Esophagus (tissue), 2 donors: Measurements from ENCODE around the gene YES1. TPM values are rescaled to one million over a fixed set of nuclear protein-coding genes. Genes with fewer than 3 reads are reported as not detected.
A peak's percentile ranks its signal among the peaks of the same experiment; 100 is the strongest.
"Not testable (repeated sequence)": the region's sequence is repeated elsewhere in the genome, so short reads cannot be mapped to it uniquely, and the experiment has no call there.

Experiments used
- H3K27ac ChIP-seq, 2 donors: one replicate each; pipeline ENCODE4 v1.5.1; 2013; ENCODE audit warnings: low read depth in 2 of 2, mild to moderate bottlenecking in 2 of 2, inconsistent platforms in 1 of 2, low read length in 1 of 2, moderate library complexity in 1 of 2
- H3K27me3 ChIP-seq, 2 donors: one replicate each; pipeline ENCODE4 v1.6.1; 2013; ENCODE audit warnings: low read length in 2 of 2, control low read depth in 1 of 2, mild to moderate bottlenecking in 1 of 2; ENCODE audit not compliant: insufficient read depth in 2 of 2, control insufficient read depth in 1 of 2
- H3K36me3 ChIP-seq, 2 donors: one replicate each; pipeline ENCODE4 v1.6.1; 2013; ENCODE audit warnings: low read length in 1 of 2; ENCODE audit not compliant: control insufficient read depth in 2 of 2, insufficient read depth in 2 of 2
- H3K4me1 ChIP-seq, 2 donors: one replicate each; pipeline ENCODE4 v1.6.1; 2013; ENCODE audit warnings: low read length in 1 of 2; ENCODE audit not compliant: control insufficient read depth in 2 of 2, insufficient read depth in 2 of 2
- H3K4me3 ChIP-seq, 2 donors: one replicate each; pipeline ENCODE4 v1.5.1; 2013; ENCODE audit warnings: low read length in 2 of 2, mild to moderate bottlenecking in 2 of 2, low read depth in 1 of 2, moderate library complexity in 1 of 2
- H3K9me3 ChIP-seq, 2 donors: one replicate each; pipeline ENCODE4 v1.6.1; 2013; ENCODE audit warnings: mild to moderate bottlenecking in 2 of 2, low read depth in 1 of 2, low read length in 1 of 2, moderate library complexity in 1 of 2; ENCODE audit not compliant: control insufficient read depth in 2 of 2, insufficient read depth in 1 of 2
- WGBS, 2 donors: extraction: QIAGEN DNeasy Blood & Tissue Kit; methylation state at CpG; one replicate each; pipeline ENCODE4 v1.1.7; 2013; 5-methylcytosine and 5-hydroxymethylcytosine counted together
- polyA plus RNA-seq, 2 donors: library from polyadenylated mRNA; stranded (reverse); fragments of 200-250 nt; gene quantifications; one replicate each; pipeline ENCODE4 v1.2.3, GENCODE V29; 2013
- donor health status: healthy with polysubstance abuse.
- donor health status: Bipolar disorder and iron deficiency.

The YES1 gene
- polyA plus RNA-seq, 2 donors = 15.4 to 18.4 TPM

DNA sequence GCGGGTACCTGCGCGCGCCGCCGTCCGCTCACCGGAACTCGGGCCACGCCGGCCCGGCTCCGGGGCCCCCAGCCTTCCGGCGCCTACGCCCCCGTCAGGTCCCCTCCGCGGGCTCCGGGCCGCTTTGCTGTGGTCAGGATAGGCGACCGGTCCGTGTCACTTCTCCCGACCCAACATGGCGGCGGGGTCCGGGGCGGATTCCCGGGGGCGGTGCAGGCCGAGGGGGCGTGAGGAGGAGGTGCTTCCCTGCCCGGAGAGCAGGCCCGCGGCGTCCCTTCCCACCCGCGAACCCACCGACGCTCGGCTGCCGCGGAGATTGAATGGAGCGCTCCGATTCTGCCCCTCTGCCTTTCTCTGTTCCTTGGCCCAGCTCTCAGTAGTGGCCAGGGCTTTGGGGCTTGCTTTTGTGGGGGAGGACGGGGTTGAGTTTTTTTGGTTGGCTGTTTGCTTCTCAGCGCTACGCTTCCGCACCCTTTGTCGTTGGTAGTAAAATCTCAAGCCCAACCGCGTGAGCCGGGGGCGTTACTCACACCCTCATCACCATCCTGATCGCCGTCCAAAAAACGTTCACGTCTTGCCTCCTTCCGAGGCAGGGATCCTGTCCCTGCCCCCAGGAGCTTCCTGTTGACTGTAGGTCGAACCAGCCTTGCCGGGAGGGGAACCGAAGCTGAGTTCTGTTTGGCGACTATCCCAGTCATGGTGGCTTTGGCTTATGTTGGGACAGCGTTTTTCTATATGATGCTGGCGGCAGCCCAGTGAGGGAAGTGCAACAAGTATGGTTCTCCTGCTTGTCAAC, 532 bp upstream of the YES1 start:
- peak overlapping the region; percentile 84 to 98 for H3K4me3 ChIP-seq
- H3K36me3 ChIP-seq = no peaks in the 10 kb centered on the region
- no peaks in the 10 kb centered on the region for H3K27me3 ChIP-seq
- WGBS, 2 donors = 1% methylated on average over 55 to 66 of the region's 66 CpGs
- H3K9me3 ChIP-seq = no peaks in the 10 kb centered on the region
- H3K4me1 ChIP-seq = peaks cover 0 to 5% of the 10 kb centered on the region in 2 donors
- H3K27ac ChIP-seq = peak overlapping the region; percentile 90 to 99

DNA sequence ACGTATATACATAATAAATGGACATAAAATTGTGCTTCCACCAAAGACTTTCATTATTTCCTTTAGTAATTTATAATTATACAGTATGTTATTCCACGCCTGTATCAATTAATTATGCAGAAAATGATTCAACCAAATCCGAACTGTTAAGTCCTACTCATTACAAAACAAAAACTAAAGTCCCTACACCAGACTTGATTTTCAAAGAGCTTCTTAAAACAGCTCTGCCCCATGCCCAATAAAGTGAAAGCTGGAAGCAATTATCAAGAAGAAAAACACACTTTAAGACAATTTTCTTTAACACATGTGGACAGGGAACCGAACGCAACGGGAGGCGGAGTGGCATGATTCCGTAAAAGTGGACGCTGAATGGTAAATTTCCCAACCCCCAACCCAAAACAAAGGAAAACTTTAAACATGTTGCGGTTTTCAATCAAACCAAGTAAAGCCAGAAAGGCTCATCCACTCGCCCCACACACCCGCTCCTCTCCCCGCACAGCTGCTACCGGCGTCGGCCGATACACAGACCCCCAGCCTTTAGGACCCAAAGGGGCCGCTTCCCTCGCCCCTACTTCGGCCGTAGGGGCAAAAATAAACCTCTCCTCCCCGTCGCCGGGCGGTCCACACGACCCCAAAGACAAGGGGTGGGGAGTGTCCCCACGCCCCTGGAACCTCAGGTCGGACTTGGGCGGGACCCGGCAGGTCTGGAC, 705 bp downstream of the YES1 start:
- Histone ChIP-seq H3K9me3 (no peaks in the 10 kb centered on the region), H3K27ac (peak overlapping the region; percentile 90 to 99)
- WGBS, 2 donors = 0 to 1% methylated on average over 30 of the region's 30 CpGs

DNA sequence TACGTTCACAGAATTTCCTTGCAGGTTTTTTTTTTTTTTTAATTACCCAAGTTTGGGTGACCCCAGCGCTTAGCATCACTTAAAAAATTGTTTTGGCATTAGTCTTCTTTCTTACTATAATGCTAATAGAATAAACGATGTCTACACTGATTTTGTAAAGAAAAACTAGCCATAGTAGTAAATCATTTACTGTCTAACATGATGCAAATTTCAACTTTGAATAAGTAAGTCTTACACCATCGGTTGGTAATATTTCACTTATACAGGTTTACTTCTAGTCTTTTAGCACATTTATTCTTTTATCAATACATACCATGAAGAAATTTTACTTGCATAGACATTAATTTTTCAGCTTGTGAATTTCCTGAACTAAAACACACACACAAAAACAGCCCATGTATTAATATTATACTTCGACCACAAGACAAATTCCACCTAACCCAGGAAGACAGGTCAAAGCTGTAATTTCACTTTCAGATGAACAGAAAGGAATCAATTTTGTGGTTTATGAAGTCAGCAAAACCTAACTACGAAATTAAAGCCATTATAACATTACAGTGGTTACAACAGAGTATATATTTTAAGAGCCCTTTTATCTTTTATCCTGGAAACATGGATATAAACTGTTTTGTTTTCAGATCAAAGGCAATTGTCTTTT, 1.9 kb downstream of the YES1 start:
- Histone ChIP-seq H3K27ac (no peak overlapping the region), H3K4me3 (no peak overlapping the region), H3K9me3 (no peaks in the 10 kb centered on the region), H3K27me3 (no peaks in the 10 kb centered on the region), H3K36me3 (no peaks in the 10 kb centered on the region), H3K4me1 (peaks cover 0 to 5% of the 10 kb centered on the region in 2 donors)
- WGBS, 2 donors = 46 to 50% methylated on average over 6 of the region's 6 CpGs

More for the DNA sequence above, 705 bp downstream of the YES1 start:
- no peaks in the 10 kb centered on the region for H3K27me3 ChIP-seq
- H3K4me1 ChIP-seq = peaks cover 0 to 5% of the 10 kb centered on the region in 2 donors
- peak overlapping the region; percentile 84 to 98 for H3K4me3 ChIP-seq
- no peaks in the 10 kb centered on the region for H3K36me3 ChIP-seq

DNA sequence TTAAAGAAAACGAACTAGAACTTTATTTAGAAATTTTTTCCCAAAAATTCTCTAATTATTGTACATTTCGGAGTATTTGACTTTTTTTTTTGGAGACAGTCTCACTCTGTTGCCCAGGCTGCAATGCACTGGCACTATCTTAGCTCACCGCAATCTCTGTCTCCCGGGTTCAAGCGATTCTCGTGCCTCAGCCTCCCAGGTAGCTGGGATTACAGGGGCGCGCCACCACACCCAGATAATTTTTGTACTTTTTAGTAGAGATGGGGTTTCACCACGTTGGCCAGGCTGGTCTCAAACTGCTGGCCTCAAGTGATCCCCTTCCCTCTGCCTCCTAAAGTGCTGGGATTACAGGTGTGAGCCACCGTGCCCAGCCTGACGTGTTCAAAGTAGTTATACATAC, 2.8 kb downstream of the YES1 start:
- H3K4me3 ChIP-seq, H3K27ac ChIP-seq, H3K27me3 ChIP-seq, H3K36me3 ChIP-seq, H3K4me1 ChIP-seq, H3K9me3 ChIP-seq: not testable (repeated sequence)
- 94 to 97% methylated on average over 11 of the region's 11 CpGs for WGBS, 2 donors

DNA sequence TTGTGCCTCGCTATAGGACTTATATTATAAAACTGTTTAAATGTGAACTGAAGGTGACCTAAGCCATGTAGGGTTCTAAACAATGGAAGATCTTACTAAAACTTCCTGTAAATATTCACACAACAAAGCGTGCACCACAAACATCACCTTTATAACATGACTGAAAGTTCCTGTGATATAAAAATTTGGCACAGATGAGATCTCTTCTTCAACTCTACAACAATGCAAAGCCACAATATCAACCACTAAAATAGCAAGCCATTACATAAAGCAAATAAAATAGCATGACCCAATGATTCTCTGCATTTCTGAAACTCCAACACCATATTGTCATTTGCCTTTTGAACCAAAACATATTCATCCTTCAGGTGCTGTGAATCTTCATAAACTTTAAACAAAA, 3.5 kb downstream of the YES1 start:
- H3K4me1 ChIP-seq = peaks cover 0 to 5% of the 10 kb centered on the region in 2 donors
- H3K9me3 ChIP-seq = no peaks in the 10 kb centered on the region
- H3K36me3 ChIP-seq = no peaks in the 10 kb centered on the region
- no peak overlapping the region for H3K4me3 ChIP-seq
- 52 to 61% methylated on average over 2 of the region's 2 CpGs for WGBS, 2 donors
- H3K27ac ChIP-seq = no peak overlapping the region
- H3K27me3 ChIP-seq = no peaks in the 10 kb centered on the region

DNA sequence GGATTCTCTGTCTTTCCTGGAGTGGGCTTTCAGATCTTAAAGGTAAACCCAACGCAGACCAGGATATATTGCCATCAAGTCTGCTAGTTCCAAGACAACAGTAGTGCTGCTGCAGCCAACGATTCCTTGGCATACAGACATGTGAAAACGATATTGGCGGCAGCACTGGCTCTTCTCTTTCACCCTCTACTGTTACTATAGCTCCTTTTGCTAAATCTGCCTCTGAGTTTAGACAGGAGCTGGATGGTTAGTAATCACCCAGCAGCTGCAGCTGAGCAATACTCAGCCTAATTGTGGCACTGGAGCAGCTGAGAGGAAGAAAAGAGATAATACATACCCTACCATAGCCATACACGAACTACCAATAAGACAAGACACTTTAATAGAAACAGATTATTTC, 4.0 kb downstream of the YES1 start:
- no peaks in the 10 kb centered on the region for H3K36me3 ChIP-seq
- no peak overlapping the region for H3K4me3 ChIP-seq
- H3K4me1 ChIP-seq = peaks cover 0 to 4% of the 10 kb centered on the region in 2 donors
- H3K9me3 ChIP-seq = no peaks in the 10 kb centered on the region
- WGBS, 2 donors = 21 to 29% methylated on average over 5 of the region's 5 CpGs
- no peaks in the 10 kb centered on the region for H3K27me3 ChIP-seq
- no peak overlapping the region for H3K27ac ChIP-seq

DNA sequence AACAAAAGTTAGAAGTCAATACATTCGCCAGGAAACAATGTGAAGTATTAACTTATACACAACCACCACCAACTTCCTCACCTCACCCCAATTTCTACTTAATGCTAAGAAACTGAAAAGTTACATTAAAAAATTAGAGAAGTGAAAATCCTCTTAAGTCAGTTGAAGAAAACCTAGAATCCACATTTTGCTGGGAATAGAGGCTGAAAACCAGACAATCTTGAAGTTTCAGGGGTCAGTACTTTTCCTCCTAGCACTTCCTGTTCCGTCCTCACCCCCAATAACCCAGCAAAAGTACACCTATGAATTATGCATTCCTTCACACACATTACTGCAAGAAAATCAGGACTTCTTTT, 6.3 kb downstream of the YES1 start:
- Histone ChIP-seq H3K4me1 (no peaks in the 10 kb centered on the region), H3K27me3 (no peaks in the 10 kb centered on the region), H3K36me3 (no peaks in the 10 kb centered on the region), H3K4me3 (no peak overlapping the region), H3K27ac (no peak overlapping the region), H3K9me3 (no peaks in the 10 kb centered on the region)
- WGBS, 2 donors = 55 to 62% methylated on average over 2 of the region's 2 CpGs

DNA sequence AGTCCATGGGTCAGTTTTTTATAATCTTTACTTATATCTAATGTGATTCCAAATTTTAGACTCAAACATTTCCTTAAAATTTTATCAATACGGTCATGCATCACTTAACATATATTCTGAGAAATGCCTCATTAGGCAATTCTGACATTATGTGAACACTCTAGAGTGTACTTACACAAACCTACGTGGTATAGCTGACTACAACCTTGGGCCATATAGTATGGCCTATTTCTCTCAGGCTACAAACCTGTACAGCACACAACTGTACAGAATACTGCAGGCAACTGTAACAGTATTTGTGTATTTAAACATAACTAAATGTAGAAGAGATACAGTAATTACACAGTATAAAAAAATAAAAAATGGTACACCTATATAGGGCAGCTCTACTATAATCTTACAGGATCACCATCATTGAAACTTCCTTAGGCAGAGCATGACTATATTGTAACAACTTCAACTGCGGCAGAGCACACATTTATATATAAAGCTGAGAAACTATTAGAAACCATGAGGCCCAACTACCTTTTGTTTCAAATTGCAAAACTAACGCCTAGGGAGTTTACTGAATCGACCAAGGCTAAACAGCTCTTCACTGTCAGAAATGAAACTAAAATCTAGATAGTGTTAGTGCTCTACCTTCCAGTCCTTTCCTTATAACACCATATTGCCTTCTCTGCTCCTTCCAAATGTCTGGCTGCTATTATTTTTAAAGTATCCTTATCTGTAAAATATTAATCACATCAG, 6.9 kb downstream of the YES1 start:
- WGBS, 2 donors = 53 to 57% methylated on average over 5 of the region's 5 CpGs
- Histone ChIP-seq H3K27me3 (no peaks in the 10 kb centered on the region), H3K36me3 (no peaks in the 10 kb centered on the region), H3K27ac (no peak overlapping the region), H3K9me3 (no peaks in the 10 kb centered on the region), H3K4me3 (no peak overlapping the region), H3K4me1 (no peaks in the 10 kb centered on the region)

DNA sequence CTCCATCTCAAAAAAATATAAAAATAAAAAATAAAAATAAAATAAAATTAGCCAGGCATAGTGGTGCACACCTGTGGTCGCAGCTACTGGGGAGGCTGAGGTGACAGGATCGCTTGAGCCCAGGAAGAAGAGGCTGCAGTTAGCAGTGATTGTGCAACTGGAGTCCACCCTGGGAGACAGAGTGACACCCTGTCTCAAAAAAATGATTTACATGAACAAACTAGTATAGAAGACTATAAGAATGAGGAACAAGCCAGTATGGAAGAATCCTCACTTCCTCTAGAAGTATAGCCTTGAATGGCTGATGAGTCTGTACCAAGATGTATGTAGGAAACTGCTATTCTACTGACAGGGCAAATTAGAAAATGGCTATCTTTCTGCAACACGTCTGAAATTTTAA, 10.9 kb downstream of the YES1 start:
- H3K4me3 ChIP-seq = no peak overlapping the region
- no peaks in the 10 kb centered on the region for H3K4me1 ChIP-seq
- 84 to 88% methylated on average over 3 of the region's 3 CpGs for WGBS, 2 donors

More for the DNA sequence above, 10.9 kb downstream of the YES1 start:
- H3K27me3 ChIP-seq = no peaks in the 10 kb centered on the region
- H3K27ac ChIP-seq = no peak overlapping the region
- H3K9me3 ChIP-seq = no peaks in the 10 kb centered on the region
- no peaks in the 10 kb centered on the region for H3K36me3 ChIP-seq
